Gastroesophageal sphincter (tissue), 4 donors: Measurements from ENCODE around the gene CDHR4. TPM values are rescaled to one million over a fixed set of nuclear protein-coding genes. Genes with fewer than 3 reads are reported as not detected.
"Not testable (repeated sequence)": the region's sequence is repeated elsewhere in the genome, so short reads cannot be mapped to it uniquely, and the experiment has no call there.

ENCODE experiments used
- ATAC-seq: fragments of 150-250 bp; one replicate; pipeline ENCODE4 v1.9.1; 2016; ENCODE audit warnings: mild to moderate bottlenecking, moderate library complexity
- H3K27ac ChIP-seq, 4 donors: fragments of 200-600 bp; sonication (generic) in 3 of 4; 1 replicate in 3 of 4; 2 replicates in 1 of 4; pipeline ENCODE4 v1.5.1; 2016 to 2019
- H3K27me3 ChIP-seq: fragments of 200-600 bp; sonication (generic); one replicate; pipeline ENCODE4 v1.5.1; 2019
- H3K36me3 ChIP-seq, 2 donors: fragments of 200-600 bp; sonication (generic); one replicate each; pipeline ENCODE4 v1.5.1; 2019; ENCODE audit warnings: control low read depth in 1 of 2
- H3K4me1 ChIP-seq, 3 donors: fragments of 200-600 bp; sonication (generic); 1 replicate in 2 of 3; 2 replicates in 1 of 3; pipeline ENCODE4 v1.5.1; 2016 to 2019; ENCODE audit warnings: control low read depth in 2 of 3
- H3K4me3 ChIP-seq, 2 donors: fragments of 200-600 bp; sonication (generic); one replicate each; pipeline ENCODE4 v1.5.1; 2019; ENCODE audit warnings: mild to moderate bottlenecking in 1 of 2, moderate library complexity in 1 of 2
- H3K9me3 ChIP-seq, 3 donors: fragments of 200-600 bp; sonication (generic); one replicate each; pipeline ENCODE4 v1.5.1; 2017 to 2019; ENCODE audit warnings: control low read depth in 2 of 3
- EP300 ChIP-seq: sonication (generic); formaldehyde crosslinking; IDR thresholded peaks from one replicate; pipeline ENCODE4 v1.6.1; 2017; ENCODE audit warnings: antibody characterized with exemption, mild to moderate bottlenecking
- POLR2A ChIP-seq, 2 donors: fragments of 450-650 bp; IDR thresholded peaks; one replicate each; pipeline ENCODE4 v1.6.1; 2017; ENCODE audit warnings: antibody characterized with exemption in 2 of 2, mild to moderate bottlenecking in 2 of 2, moderate library complexity in 1 of 2
- POLR2AphosphoS5 ChIP-seq: sonication (generic); formaldehyde crosslinking; IDR thresholded peaks from one replicate; pipeline ENCODE4 v1.6.1; 2017; ENCODE audit warnings: antibody characterized with exemption
- WGBS, 2 donors: methylation state at CpG; one replicate each; pipeline ENCODE4 v1.1.5; 2018; ENCODE audit warnings: low coverage in 1 of 2; 5-methylcytosine and 5-hydroxymethylcytosine counted together
- total RNA-seq, 4 donors: library from RNA; depleted of rRNA; stranded (reverse); fragments of >200 nt; gene quantifications; one replicate each; pipeline ENCODE4 v1.1.0, GENCODE V29; 2016
- TF ChIP-seq, protein P1 (sequence below), 4 experiments: fragments of 200-600 bp in 2 of 4; fragments of 450-650 bp in 2 of 4; sonication (generic) in 1 of 4; IDR thresholded peaks; one replicate each; pipeline ENCODE4 v1.5.1; 2017 to 2019; ENCODE audit warnings: antibody characterized with exemption in 4 of 4, mild to moderate bottlenecking in 2 of 4, moderate library complexity in 2 of 4

CDHR4 gene
- total RNA-seq, 4 donors from 2014 or later: 0.40 TPM; not detected in 3

DNA sequence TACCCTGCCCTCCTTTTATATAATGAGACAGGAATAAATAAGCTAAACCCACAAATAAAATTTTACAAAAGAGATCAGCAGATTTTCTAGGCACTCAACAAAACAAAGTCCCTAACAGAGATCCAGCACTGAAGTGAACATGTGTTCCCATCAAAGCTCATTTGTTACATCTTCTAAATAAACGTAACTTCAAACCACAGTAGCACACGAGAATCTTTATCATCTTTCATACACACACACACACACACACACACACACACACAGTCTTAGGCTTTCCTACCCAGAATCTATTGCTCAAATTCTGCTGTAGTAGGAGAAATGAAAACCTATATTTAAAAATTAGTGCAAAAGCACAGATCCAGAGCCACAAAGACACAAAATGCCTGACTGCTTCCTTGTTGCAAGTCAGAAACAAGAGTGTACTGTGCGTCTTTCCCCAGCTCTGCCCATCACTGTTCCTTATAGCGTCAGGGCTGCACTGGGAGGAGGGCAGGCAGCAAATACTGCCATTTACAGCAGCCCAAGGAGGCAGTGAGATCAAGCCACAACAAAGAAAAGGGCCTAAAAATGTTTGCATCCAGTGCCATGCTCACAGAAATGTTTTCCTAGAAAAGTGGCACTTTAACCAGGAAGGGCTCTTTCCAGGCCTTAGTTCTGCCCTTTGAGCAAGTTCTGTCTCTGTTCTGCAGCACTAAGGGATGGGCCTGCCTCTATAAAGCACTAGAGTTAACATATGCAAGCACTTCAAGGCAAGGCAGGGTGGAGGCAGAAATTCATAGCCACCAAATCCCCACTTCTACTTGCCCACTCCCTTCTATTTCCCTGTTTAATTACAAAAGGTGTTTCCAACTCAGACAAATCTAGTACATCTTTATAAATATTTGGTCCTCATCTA is 19.3 kb downstream of the CDHR4 start:
- Histone ChIP-seq H3K9me3 (no peaks in the 10 kb centered on the region), H3K4me3 (no peak overlapping the region), H3K36me3 (peaks cover 0 to 62% of the 10 kb centered on the region in 2 donors), H3K4me1 (peaks cover 0 to 72% (median 24%) of the 10 kb centered on the region in 3 donors), H3K27me3 (no peaks in the 10 kb centered on the region), H3K27ac (no peak overlapping the region)
- no peak for ATAC-seq
- TF ChIP-seq, protein P1, sequence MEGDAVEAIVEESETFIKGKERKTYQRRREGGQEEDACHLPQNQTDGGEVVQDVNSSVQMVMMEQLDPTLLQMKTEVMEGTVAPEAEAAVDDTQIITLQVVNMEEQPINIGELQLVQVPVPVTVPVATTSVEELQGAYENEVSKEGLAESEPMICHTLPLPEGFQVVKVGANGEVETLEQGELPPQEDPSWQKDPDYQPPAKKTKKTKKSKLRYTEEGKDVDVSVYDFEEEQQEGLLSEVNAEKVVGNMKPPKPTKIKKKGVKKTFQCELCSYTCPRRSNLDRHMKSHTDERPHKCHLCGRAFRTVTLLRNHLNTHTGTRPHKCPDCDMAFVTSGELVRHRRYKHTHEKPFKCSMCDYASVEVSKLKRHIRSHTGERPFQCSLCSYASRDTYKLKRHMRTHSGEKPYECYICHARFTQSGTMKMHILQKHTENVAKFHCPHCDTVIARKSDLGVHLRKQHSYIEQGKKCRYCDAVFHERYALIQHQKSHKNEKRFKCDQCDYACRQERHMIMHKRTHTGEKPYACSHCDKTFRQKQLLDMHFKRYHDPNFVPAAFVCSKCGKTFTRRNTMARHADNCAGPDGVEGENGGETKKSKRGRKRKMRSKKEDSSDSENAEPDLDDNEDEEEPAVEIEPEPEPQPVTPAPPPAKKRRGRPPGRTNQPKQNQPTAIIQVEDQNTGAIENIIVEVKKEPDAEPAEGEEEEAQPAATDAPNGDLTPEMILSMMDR (IDR thresholded peaks at IDR 0.05): no peak
- TF ChIP-seq EP300 (no peak), POLR2AphosphoS5 (no peak), POLR2A (IDR thresholded peaks at IDR 0.05) (no peak)
- 19 to 22% methylated on average over 1 to 3 of the region's 4 CpGs for WGBS, 2 donors

DNA sequence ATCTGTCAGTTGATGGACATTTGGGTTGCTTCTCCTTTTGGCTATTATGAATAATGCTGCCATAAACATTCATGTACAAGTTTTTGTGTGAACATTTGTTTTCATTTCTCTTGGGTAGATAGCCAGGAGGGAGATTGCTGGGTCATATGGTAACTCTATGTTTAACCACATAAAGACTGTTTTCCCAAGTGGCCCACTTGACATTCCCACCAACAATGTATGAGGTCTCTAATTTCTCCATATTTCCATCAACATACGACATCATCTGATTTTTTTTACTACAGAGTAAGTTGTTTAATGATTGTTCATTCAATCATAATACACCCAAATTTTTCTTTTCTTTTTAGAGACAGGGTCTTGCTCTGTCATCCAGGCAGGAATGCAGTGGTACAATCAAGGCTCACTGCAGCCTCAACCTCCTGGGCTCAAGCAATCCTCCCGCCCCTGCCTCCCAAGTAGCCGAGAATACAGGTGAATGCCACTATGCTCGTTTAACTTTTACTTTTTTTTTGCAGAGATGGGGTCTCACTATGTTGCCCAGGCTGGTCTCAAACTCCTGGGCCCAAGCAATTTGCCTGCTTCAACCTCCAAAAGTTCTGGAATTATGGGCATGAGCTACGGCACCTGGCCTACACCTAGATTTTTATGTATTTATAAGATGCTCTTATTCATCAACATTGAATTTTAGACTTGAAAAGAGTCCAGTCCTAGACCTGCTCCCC is 20.2 kb downstream of the CDHR4 start:
- Histone ChIP-seq H3K4me1 (peaks cover 0 to 72% (median 18%) of the 10 kb centered on the region in 3 donors), H3K27me3 (no peaks in the 10 kb centered on the region), H3K4me3 (no peak overlapping the region), H3K36me3 (peaks cover 0 to 58% of the 10 kb centered on the region in 2 donors), H3K9me3 (no peaks in the 10 kb centered on the region), H3K27ac (no peak overlapping the region)
- TF ChIP-seq, protein P1 (IDR thresholded peaks at IDR 0.05): no peak
- no peak for TF ChIP-seq POLR2AphosphoS5
- TF ChIP-seq POLR2A (IDR thresholded peaks at IDR 0.05): no peak
- no peak for TF ChIP-seq EP300
- 81 to 93% methylated on average over 4 to 5 of the region's 5 CpGs for WGBS, 2 donors
- ATAC-seq: no peak

DNA sequence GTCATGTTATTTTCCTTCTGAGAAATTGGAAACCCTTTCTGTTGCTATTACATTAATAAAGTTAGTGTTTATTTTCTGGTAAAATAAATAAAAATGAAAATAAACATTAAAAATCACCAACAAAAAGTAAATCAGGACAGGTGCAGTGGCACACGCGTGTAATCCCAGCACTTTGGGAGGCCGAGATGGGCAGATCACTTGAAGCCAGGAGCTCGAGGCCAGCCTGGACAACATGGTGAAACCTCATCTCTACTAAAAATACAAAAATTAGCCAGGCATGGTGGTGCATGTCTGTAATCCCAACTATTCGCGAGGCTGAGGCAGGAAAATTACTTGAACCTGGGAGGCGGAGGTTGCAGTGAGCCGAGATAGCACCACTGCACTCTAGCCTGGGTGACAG is 23.6 kb downstream of the CDHR4 start:
- H3K9me3 ChIP-seq, H3K27ac ChIP-seq, H3K27me3 ChIP-seq, H3K4me3 ChIP-seq, ATAC-seq: not testable (repeated sequence)
- peaks cover 0 to 57% (median 7%) of the 10 kb centered on the region in 3 donors for H3K4me1 ChIP-seq
- whole genome bisulfite sequencing, 2 donors: 83 to 91% methylated on average over 1 to 6 of the region's 8 CpGs
- H3K36me3 ChIP-seq: peaks cover 0 to 30% of the 10 kb centered on the region in 2 donors

DNA sequence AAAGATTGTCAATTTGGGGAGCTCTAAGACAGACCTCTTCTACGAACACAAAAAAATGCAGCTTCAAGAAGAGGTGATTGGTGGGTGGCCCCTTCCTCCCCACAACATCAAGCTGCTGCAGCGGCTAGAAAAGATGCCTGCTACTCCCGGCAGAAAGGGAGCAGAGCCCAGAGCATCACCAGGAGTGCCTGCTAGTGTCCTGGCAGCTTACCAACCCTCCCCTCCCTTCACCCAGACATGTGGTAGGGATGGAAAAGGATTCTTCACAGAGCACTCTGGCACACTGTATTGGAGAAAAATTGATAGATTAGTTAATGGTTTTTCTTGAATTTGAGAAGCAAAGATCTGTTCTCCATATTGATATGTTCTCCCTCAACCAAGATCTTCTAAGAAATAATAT is 24.1 kb downstream of the CDHR4 start:
- H3K4me1 ChIP-seq: peaks cover 0 to 57% (median 6%) of the 10 kb centered on the region in 3 donors
- no peaks in the 10 kb centered on the region for H3K27me3 ChIP-seq
- TF ChIP-seq EP300: no peak
- TF ChIP-seq, protein P1 (IDR thresholded peaks at IDR 0.05): no peak
- TF ChIP-seq POLR2A (IDR thresholded peaks at IDR 0.05): no peak
- TF ChIP-seq POLR2AphosphoS5: no peak
- no peak for ATAC-seq
- peak overlapping the region in 2 of 4 donors; percentile 17 to 31 for H3K27ac ChIP-seq
- H3K9me3 ChIP-seq: no peaks in the 10 kb centered on the region
- H3K4me3 ChIP-seq: no peak overlapping the region
- WGBS, 2 donors: 20 to 22% methylated on average over 1 to 3 of the region's 3 CpGs
- H3K36me3 ChIP-seq: peaks cover 0 to 27% of the 10 kb centered on the region in 2 donors

DNA sequence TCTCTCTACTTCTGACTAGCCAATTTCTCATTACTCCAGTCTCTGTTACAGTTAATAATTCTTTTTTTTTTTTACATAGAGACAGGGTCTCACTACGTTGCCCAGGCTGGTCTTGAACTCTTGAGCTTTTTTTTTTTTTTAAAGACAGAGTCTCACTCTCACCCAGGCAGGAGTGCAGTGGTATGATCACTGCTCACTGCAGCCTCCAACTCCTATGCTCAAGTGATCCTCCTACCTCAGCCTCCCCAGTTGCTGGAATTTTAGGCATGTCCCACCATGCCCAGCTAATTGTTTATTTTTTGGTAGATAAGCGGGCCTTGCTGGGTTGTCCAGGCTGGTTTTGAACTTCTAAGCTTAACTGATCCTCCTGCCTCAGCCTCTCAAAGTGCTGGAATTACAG is 27.0 kb downstream of the CDHR4 start:
- no peaks in the 10 kb centered on the region for H3K9me3 ChIP-seq
- 100% methylated on average over 1 of the region's 2 CpGs; no CpG with 5 or more reads in 1 of the 2 donors for WGBS, 2 donors
- ATAC-seq: no peak
- H3K27ac ChIP-seq: no peak overlapping the region
- H3K36me3 ChIP-seq: peaks cover 0 to 22% of the 10 kb centered on the region in 2 donors
- no peaks in the 10 kb centered on the region for H3K27me3 ChIP-seq
- TF ChIP-seq POLR2A (IDR thresholded peaks at IDR 0.05): no peak
- no peak for TF ChIP-seq POLR2AphosphoS5
- TF ChIP-seq EP300: no peak
- TF ChIP-seq, protein P1 (IDR thresholded peaks at IDR 0.05): no peak
- no peak overlapping the region for H3K4me3 ChIP-seq
- peaks cover 0 to 49% (median 7%) of the 10 kb centered on the region in 3 donors for H3K4me1 ChIP-seq
